ENCODE results near the gene HSPB7. TPM values are rescaled to one million over a fixed set of nuclear protein-coding genes. Genes with fewer than 3 reads are reported as not detected.

HSPB7 gene
- total RNA-seq, 4 donors from 2014 or later: 2.4 to 4.2 (median 3.0) TPM

- intact Hi-C loops (cut with DNase I; ENCODE audit: low total_unique reads): no loop called here
- 67 to 79% methylated on average over 11 of the region's 11 CpGs for WGBS, 2 donors
- no peak for DNase-seq (ENCODE audit: low spot score in 2 of 2)
- no peak overlapping the region for H3K4me3 ChIP-seq (ENCODE audit: low read depth, poor library complexity, severe bottlenecking)
- TF ChIP-seq CTCF (IDR thresholded peaks at IDR 0.05) (peak in 1 of 3 donors; percentile 77), POLR2A (IDR thresholded peaks at IDR 0.05) (no peak)
These were observed 23.1 kb downstream of the HSPB7 start for GRCh38 chr1:15994590-15995351.

GRCh38 chr1:15994081-15994480, 23.8 kb downstream of the HSPB7 start:
- intact Hi-C loops (cut with DNase I; ENCODE audit: low total_unique reads): no loop called here
- 85 to 94% methylated on average over 10 of the region's 10 CpGs for WGBS, 2 donors

GRCh38 chr1:15993666-15994065, 24.2 kb downstream of the HSPB7 start:
- intact Hi-C loops (cut with DNase I; ENCODE audit: low total_unique reads): no loop called here

More at GRCh38 chr1:15994081-15994480, 23.8 kb downstream of the HSPB7 start:
- TF ChIP-seq CTCF (IDR thresholded peaks at IDR 0.05) (no peak), POLR2A (IDR thresholded peaks at IDR 0.05) (no peak)
- no peak for DNase-seq (ENCODE audit: low spot score in 2 of 2)
- no peak overlapping the region for H3K4me3 ChIP-seq (ENCODE audit: low read depth, poor library complexity, severe bottlenecking)

GRCh38 chr1:15992582-15993500, 25.0 kb downstream of the HSPB7 start:
- intact Hi-C loops (cut with DNase I; ENCODE audit: low total_unique reads): no loop called here
- DNase-seq (ENCODE audit: low spot score in 2 of 2): no peak
- no peak for TF ChIP-seq POLR2A (IDR thresholded peaks at IDR 0.05)
- 84 to 86% methylated on average over 13 of the region's 17 CpGs for WGBS, 2 donors
- H3K4me3 ChIP-seq (ENCODE audit: low read depth, poor library complexity, severe bottlenecking): no peak overlapping the region

More at GRCh38 chr1:15993666-15994065, 24.2 kb downstream of the HSPB7 start:
- 60 to 86% methylated on average over 1 to 12 of the region's 15 CpGs for WGBS, 2 donors
- DNase-seq (ENCODE audit: low spot score in 2 of 2): no peak
- H3K4me3 ChIP-seq (ENCODE audit: low read depth, poor library complexity, severe bottlenecking): no peak overlapping the region
- TF ChIP-seq POLR2A (IDR thresholded peaks at IDR 0.05) (no peak), CTCF (IDR thresholded peaks at IDR 0.05) (no peak)

GRCh38 chr1:15992187-15992553, 25.7 kb downstream of the HSPB7 start:
- WGBS, 2 donors: 91 to 92% methylated on average over 6 to 7 of the region's 7 CpGs
- no peak for TF ChIP-seq POLR2A (IDR thresholded peaks at IDR 0.05)
- no peak for DNase-seq (ENCODE audit: low spot score in 2 of 2)
- intact Hi-C loops (cut with DNase I; ENCODE audit: low total_unique reads): no loop called here
- H3K4me3 ChIP-seq (ENCODE audit: low read depth, poor library complexity, severe bottlenecking): no peak overlapping the region

GRCh38 chr1:15991427-15992186, 26.2 kb downstream of the HSPB7 start:
- 88 to 91% methylated on average over 8 to 10 of the region's 11 CpGs for WGBS, 2 donors
- DNase-seq (ENCODE audit: low spot score in 2 of 2): no peak
- TF ChIP-seq CTCF (IDR thresholded peaks at IDR 0.05) (no peak), POLR2A (IDR thresholded peaks at IDR 0.05) (no peak)
- no peak overlapping the region for H3K4me3 ChIP-seq (ENCODE audit: low read depth, poor library complexity, severe bottlenecking)
- intact Hi-C loops (cut with DNase I; ENCODE audit: low total_unique reads): no loop called here
